Progenitor cell of endocrine pancreas (in vitro differentiated cells): ENCODE measurements around the gene DQX1. TPM values are rescaled to one million over a fixed set of nuclear protein-coding genes. Genes with fewer than 3 reads are reported as not detected.

ENCODE experiments used
- total RNA-seq: library from RNA; stranded (reverse); gene quantifications from 2 replicates; pipeline ENCODE4 v1.2.1, GENCODE V29; 2021

DQX1 gene
- total RNA-seq, 1 donor from 2014 or later, result 1.5 TPM

Other genes with a start within 250 kb of the DQX1 start
- 4.1 and 5.9 TPM in 2 replicates for gene SLC4A5, start 182.8 kb downstream of the DQX1 start, total RNA-seq
- gene DCTN1, start 145.9 kb downstream of the DQX1 start, total RNA-seq, result 178 and 195 TPM in 2 replicates
- 11.3 and 13.4 TPM in 2 replicates for gene C2orf81, start 104.6 kb downstream of the DQX1 start, total RNA-seq
- gene WDR54, start 104.5 kb downstream of the DQX1 start, total RNA-seq, result 28.1 and 30.2 TPM in 2 replicates
- gene RTKN, start 84.3 kb downstream of the DQX1 start, total RNA-seq, result 121 and 129 TPM in 2 replicates
- gene INO80B, start 71.1 kb downstream of the DQX1 start, total RNA-seq, result 46.8 and 51.0 TPM in 2 replicates
- gene WBP1, start 67.8 kb downstream of the DQX1 start, total RNA-seq, result 127 and 140 TPM in 2 replicates
- 67.9 and 71.5 TPM in 2 replicates for gene MOGS, start 60.8 kb downstream of the DQX1 start, total RNA-seq
- gene MRPL53, start 53.6 kb downstream of the DQX1 start, total RNA-seq, result 61.3 and 64.1 TPM in 2 replicates
- 39.9 and 42.0 TPM in 2 replicates for gene CCDC142, start 43.2 kb downstream of the DQX1 start, total RNA-seq
- 32.2 and 34.8 TPM in 2 replicates for gene TTC31, start 43.1 kb downstream of the DQX1 start, total RNA-seq
- 7.3 and 9.3 TPM in 2 replicates for gene LBX2, start 26.6 kb downstream of the DQX1 start, total RNA-seq
- gene PCGF1, start 18.5 kb downstream of the DQX1 start, total RNA-seq, result 23.3 and 24.4 TPM in 2 replicates
- 0.33 TPM in 1 of 2 replicates, not detected in the other for gene TLX2, start 11.8 kb downstream of the DQX1 start, total RNA-seq
- 110 and 115 TPM in 2 replicates for gene AUP1, start 3.5 kb upstream of the DQX1 start, total RNA-seq
- 35.9 and 41.9 TPM in 2 replicates for gene HTRA2, start 3.7 kb upstream of the DQX1 start, total RNA-seq
- 23.4 and 24.2 TPM in 2 replicates for gene LOXL3, start 27.7 kb upstream of the DQX1 start, total RNA-seq
- 18.5 and 20.9 TPM in 2 replicates for gene DOK1, start 28.5 kb upstream of the DQX1 start, total RNA-seq
- gene M1AP, start 122.1 kb upstream of the DQX1 start, total RNA-seq, result 2.5 and 2.6 TPM in 2 replicates
- 11.5 and 13.4 TPM in 2 replicates for gene SEMA4F, start 128.0 kb upstream of the DQX1 start, total RNA-seq